Kidney epithelial cell (primary cell): ENCODE results near the gene TAF1C. TPM values are rescaled to one million over a fixed set of nuclear protein-coding genes. Genes with fewer than 3 reads are reported as not detected.

Experiments
- DNase-seq: peaks from one replicate; pipeline ENCODE4 v3.0.0-alpha.2; 2010; ENCODE audit warnings: low read depth
- H3K27me3 ChIP-seq: 2 replicates; pipeline ENCODE4 v1.6.0; 2011; ENCODE audit warnings: low read length; ENCODE audit not compliant: control insufficient read depth, insufficient read depth
- H3K36me3 ChIP-seq: 2 replicates; pipeline ENCODE4 v1.5.1; 2011; ENCODE audit warnings: low read length; ENCODE audit not compliant: control insufficient read depth, insufficient read depth
- H3K4me3 ChIP-seq: 2 replicates; pipeline ENCODE4 v1.5.1; 2011; ENCODE audit warnings: low read depth, mild to moderate bottlenecking, control low read depth, low read length
- CTCF ChIP-seq: IDR thresholded peaks from 2 replicates; pipeline ENCODE4 v1.5.1; 2011; ENCODE audit warnings: mild to moderate bottlenecking, moderate library complexity, low read length, control low read depth, inconsistent platforms; ENCODE audit not compliant: insufficient read depth, poor library complexity, severe bottlenecking
- total RNA-seq: library from RNA; depleted of rRNA; stranded (reverse); fragments of >200 nt; gene quantifications from 2 replicates; pipeline ENCODE4 v1.2.3, GENCODE V29; 2015

TAF1C gene
- total RNA-seq, 1 donor from 2014 or later = 23.9 TPM

DNA sequence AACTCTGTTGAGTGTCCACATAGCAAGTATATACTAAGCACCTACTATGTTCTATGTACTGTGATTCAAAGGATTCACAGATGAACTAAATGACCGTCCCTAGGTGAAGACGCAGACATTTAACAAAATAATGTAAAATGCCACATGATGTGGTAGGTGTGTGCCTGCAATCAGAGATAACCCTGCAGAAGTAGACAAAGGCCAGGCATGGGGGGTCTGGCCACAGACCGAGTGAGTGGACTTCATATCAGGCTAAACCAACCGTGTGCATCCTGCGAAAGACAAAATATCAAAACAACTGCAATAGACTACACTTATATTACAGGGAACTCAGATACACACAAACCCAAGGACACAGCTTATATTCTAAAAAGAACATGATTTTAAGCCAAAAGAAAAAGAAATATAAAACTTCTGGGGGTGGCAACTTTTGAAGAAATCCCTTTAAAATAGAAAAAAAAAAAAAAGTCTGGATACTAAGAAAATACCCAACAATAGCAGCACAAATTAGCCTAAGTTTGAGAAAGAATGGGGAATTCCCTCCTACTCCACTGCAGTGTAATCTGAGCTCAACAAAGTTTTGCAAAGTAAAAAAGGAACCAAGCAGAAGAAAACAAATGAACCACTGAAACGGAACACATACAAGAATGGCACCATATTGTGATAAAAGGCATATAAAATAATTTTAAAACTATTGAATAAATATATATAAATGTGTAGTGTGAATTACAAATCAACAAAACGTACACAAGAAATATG is 54.2 kb downstream of the TAF1C start:
- no peaks in the 10 kb centered on the region for H3K36me3 ChIP-seq
- DNase-seq = no peak
- TF ChIP-seq CTCF = no peak
- no peaks in the 10 kb centered on the region for H3K27me3 ChIP-seq
- no peak overlapping the region for H3K4me3 ChIP-seq

- Histone ChIP-seq H3K4me3 (no peak overlapping the region), H3K36me3 (no peaks in the 10 kb centered on the region), H3K27me3 (no peaks in the 10 kb centered on the region)
- TF ChIP-seq CTCF = no peak
- no peak for DNase-seq
Measured at GRCh38 chr16:84131117-84131516, 55.7 kb downstream of the TAF1C start.

Other genes starting within 250 kb of the TAF1C start
- gene OSGIN1, start 233.8 kb downstream of the TAF1C start, total RNA-seq = 4.4 and 8.0 TPM in 2 replicates
- not detected in 2 replicates for gene NECAB2, start 218.8 kb downstream of the TAF1C start, total RNA-seq
- not detected in 2 replicates for gene SLC38A8, start 144.3 kb downstream of the TAF1C start, total RNA-seq
- gene MBTPS1, start 70.1 kb downstream of the TAF1C start, total RNA-seq = 70.9 and 86.5 TPM in 2 replicates
- gene HSDL1, start 41.9 kb downstream of the TAF1C start, total RNA-seq = 35.8 and 37.9 TPM in 2 replicates
- gene DNAAF1, start 41.7 kb downstream of the TAF1C start, total RNA-seq = not detected in 2 replicates
- gene ADAD2, start 4.1 kb upstream of the TAF1C start, total RNA-seq = not detected in 2 replicates
- gene KCNG4, start 53.0 kb upstream of the TAF1C start, total RNA-seq = not detected in 2 replicates
- gene WFDC1, start 107.8 kb upstream of the TAF1C start, total RNA-seq = 0.29 TPM in 1 of 2 replicates, not detected in the other
- 17.1 and 17.9 TPM in 2 replicates for gene ATP2C2, start 181.5 kb upstream of the TAF1C start, total RNA-seq